Fibroblast of lung (primary cell): ENCODE measurements around the gene SCN4A. TPM values are rescaled to one million over a fixed set of nuclear protein-coding genes. Genes with fewer than 3 reads are reported as not detected.

Experiments
- DNase-seq, 2 donors: peaks; one replicate each; pipeline versions ENCODE4 v3.0.0 to v3.0.0-alpha.2; 2010; ENCODE audit warnings: low read depth in 2 of 2
- H2AFZ ChIP-seq: 2 replicates; pipeline ENCODE4 v1.5.1; 2012; ENCODE audit warnings: low read length, control low read depth, inconsistent platforms
- H3K27ac ChIP-seq: 2 replicates; pipeline ENCODE4 v1.5.1; 2011; ENCODE audit warnings: low read length, control low read depth; ENCODE audit not compliant: insufficient read depth
- H3K27me3 ChIP-seq: 2 replicates; pipeline ENCODE4 v1.5.1; 2011; ENCODE audit warnings: mild to moderate bottlenecking, low read length; ENCODE audit not compliant: control insufficient read depth, insufficient read depth
- H3K36me3 ChIP-seq: 2 replicates; pipeline ENCODE4 v1.5.1; 2011; ENCODE audit warnings: low read length; ENCODE audit not compliant: control insufficient read depth, insufficient read depth
- H3K4me1 ChIP-seq: 2 replicates; pipeline ENCODE4 v1.5.1; 2011; ENCODE audit warnings: low read length; ENCODE audit not compliant: control insufficient read depth, insufficient read depth; ENCODE audit errors: extremely low read depth
- H3K4me2 ChIP-seq: 2 replicates; pipeline ENCODE4 v1.5.1; 2011; ENCODE audit warnings: low read length, control low read depth; ENCODE audit not compliant: insufficient read depth; ENCODE audit errors: extremely low read depth
- H3K4me3 ChIP-seq, 4 experiments: fragments of 200-600 bp in 1 of 4; sonication (generic) in 1 of 4; replicated peaks in 1 of 4; 2 replicates each; pipeline ENCODE4 v1.5.1; 2011 to 2016; ENCODE audit warnings: low read length in 4 of 4, low read depth in 3 of 4, mild to moderate bottlenecking in 3 of 4, control low read depth in 2 of 4, inconsistent platforms in 1 of 4, mixed read lengths in 1 of 4; ENCODE audit not compliant: insufficient read depth in 1 of 4; ENCODE audit errors: control extremely low read depth in 1 of 4
- H3K79me2 ChIP-seq: 2 replicates; pipeline ENCODE4 v1.5.1; 2012; ENCODE audit warnings: mild to moderate bottlenecking, low read length, inconsistent platforms; ENCODE audit not compliant: control insufficient read depth, insufficient read depth
- H3K9ac ChIP-seq: 2 replicates; pipeline ENCODE4 v1.5.1; 2011; ENCODE audit warnings: mild to moderate bottlenecking, low read length, control low read depth; ENCODE audit not compliant: insufficient read depth
- H3K9me3 ChIP-seq: 2 replicates; pipeline ENCODE4 v1.5.1; 2012; ENCODE audit warnings: low read depth, low read length; ENCODE audit not compliant: control insufficient read depth, insufficient read depth
- H4K20me1 ChIP-seq: 2 replicates; pipeline ENCODE4 v1.5.1; 2011; ENCODE audit warnings: low read length; ENCODE audit not compliant: control insufficient read depth, insufficient read depth; ENCODE audit errors: extremely low read depth
- CTCF ChIP-seq, 2 donors: IDR thresholded peaks in 1 of 2; conservative IDR thresholded peaks in 1 of 2; 1 replicate in 1 of 2; 2 replicates in 1 of 2; pipeline ENCODE4 v1.5.1; 2011 to 2012; ENCODE audit warnings: low read length in 2 of 2, control low read depth in 1 of 2, inconsistent platforms in 1 of 2, low read depth in 1 of 2, mild to moderate bottlenecking in 1 of 2
- EZH2 ChIP-seq: IDR thresholded peaks from 2 replicates; pipeline ENCODE4 v1.5.1; 2012; ENCODE audit warnings: low read length, control low read depth, mild to moderate bottlenecking; ENCODE audit errors: missing control alignments
- polyA plus RNA-seq, 2 donors: library from polyadenylated mRNA; depleted of rRNA in 1 of 2; stranded (reverse) in 1 of 2; unstranded in 1 of 2; fragments of >200 nt; gene quantifications; 2 replicates each; pipeline ENCODE4 v1.2.1, GENCODE V29; 2011 to 2012; ENCODE audit warnings: missing spikeins in 1 of 2
- total RNA-seq: library from RNA; depleted of rRNA; stranded (reverse); fragments of >200 nt; gene quantifications from 2 replicates; pipeline ENCODE4 v1.2.1, GENCODE V29; 2014

SCN4A gene
- total and polyA plus RNA-seq, 2 donors (not counting 1 experiment from before 2014, with no cell fraction given), result 0.83 TPM; not detected in 1

GRCh38 chr17:63993368-63993985 is 20.8 kb upstream of the SCN4A start:
- Histone ChIP-seq H2AFZ (no peak overlapping the region), H3K4me3 (no peak overlapping the region), H3K79me2 (no peaks in the 10 kb centered on the region), H3K4me2 (no peak overlapping the region), H3K9ac (no peak overlapping the region), H3K27ac (no peak overlapping the region), H3K36me3 (no peaks in the 10 kb centered on the region), H3K27me3 (peaks cover 30% of the 10 kb centered on the region), H4K20me1 (no peaks in the 10 kb centered on the region), H3K9me3 (no peaks in the 10 kb centered on the region), H3K4me1 (peaks cover 3% of the 10 kb centered on the region)
- TF ChIP-seq EZH2, result no peak
- no peak for TF ChIP-seq CTCF (conservative IDR thresholded peaks at IDR 0.05 in 1 of 2, IDR thresholded peaks at IDR 0.05 in 1 of 2; ENCODE audit: low read depth in 1 of 2, low read length in 2 of 2)
- DNase-seq, result no peak

GRCh38 chr17:63991611-63992010 is 18.9 kb upstream of the SCN4A start:
- TF ChIP-seq CTCF (conservative IDR thresholded peaks at IDR 0.05 in 1 of 2, IDR thresholded peaks at IDR 0.05 in 1 of 2; ENCODE audit: low read depth in 1 of 2, low read length in 2 of 2) (no peak), EZH2 (no peak)
- Histone ChIP-seq H3K4me1 (no peaks in the 10 kb centered on the region), H3K27ac (no peak overlapping the region), H3K27me3 (peaks cover 17% of the 10 kb centered on the region), H4K20me1 (no peaks in the 10 kb centered on the region), H3K79me2 (no peaks in the 10 kb centered on the region), H3K4me2 (no peak overlapping the region), H3K9me3 (no peaks in the 10 kb centered on the region), H3K36me3 (no peaks in the 10 kb centered on the region), H3K9ac (no peak overlapping the region), H3K4me3 (no peak overlapping the region), H2AFZ (no peak overlapping the region)
- DNase-seq, result no peak

- Histone ChIP-seq H3K4me2 (no peak overlapping the region), H3K27me3 (peaks cover 17% of the 10 kb centered on the region), H3K4me3 (no peak overlapping the region), H3K4me1 (peaks cover 3% of the 10 kb centered on the region), H4K20me1 (no peaks in the 10 kb centered on the region), H2AFZ (no peak overlapping the region), H3K9me3 (no peaks in the 10 kb centered on the region), H3K79me2 (no peaks in the 10 kb centered on the region), H3K36me3 (no peaks in the 10 kb centered on the region), H3K9ac (no peak overlapping the region), H3K27ac (no peak overlapping the region)
- DNase-seq, result no peak
- TF ChIP-seq EZH2 (no peak), CTCF (conservative IDR thresholded peaks at IDR 0.05 in 1 of 2, IDR thresholded peaks at IDR 0.05 in 1 of 2; ENCODE audit: low read depth in 1 of 2, low read length in 2 of 2) (no peak)
Measured at GRCh38 chr17:63989622-63990345, 17.1 kb upstream of the SCN4A start.
